Measurements from ENCODE around the gene PRAME.
"Not testable (repeated sequence)": the region's sequence is repeated elsewhere in the genome, so short reads cannot be mapped to it uniquely, and the experiment has no call there.

Gene PRAME

DNA sequence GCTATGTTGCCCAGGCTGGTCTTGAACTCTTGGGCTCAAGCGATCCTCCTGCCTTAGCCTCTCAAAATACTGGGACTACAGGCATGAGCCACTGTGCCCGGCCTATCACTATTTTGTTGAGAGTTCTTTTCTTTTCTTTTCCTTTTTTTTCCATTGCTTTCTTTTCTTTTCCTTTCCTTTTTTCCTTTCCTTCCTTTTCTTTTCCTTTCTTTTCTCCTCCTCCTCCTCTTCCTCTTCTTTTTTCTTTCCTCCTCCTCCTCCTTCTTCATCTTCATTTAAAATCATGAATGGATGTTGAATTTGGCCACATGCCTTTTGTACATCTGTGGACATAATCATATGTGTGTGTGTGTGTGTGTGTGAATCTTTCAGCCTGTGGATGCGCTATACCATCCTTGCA, 25.7 kb upstream of the PRAME start:
- Histone ChIP-seq H3K36me3 (ENCODE audit: control insufficient read depth in 2 of 2, insufficient read depth in 1 of 2, low read length in 2 of 2) (no peaks in the 10 kb centered on the region), H3K4me1 (ENCODE audit: control insufficient read depth, insufficient read depth, low read length) (no peaks in the 10 kb centered on the region), H3K27ac (ENCODE audit: extremely low read depth, low read depth, low read length) (no peak overlapping the region), H3K4me3 (ENCODE audit: low read depth, low read length) (no peak overlapping the region), H3K9me3 (ENCODE audit: control insufficient read depth, insufficient read depth, low read depth, low read length) (no peaks in the 10 kb centered on the region)
- ChIA-PET POLR2A (no interaction called here), CTCF (interaction anchor here (0.9 to 7.0 kb wide), 3 partner anchors 9 to 169 kb away, joined by 5 to 148 read pairs (median 46); no protein-coding TSS in a partner anchor)
- TF ChIP-seq ZFP69B (tag by site-specific recombination; IDR thresholded peaks at IDR 0.05) (no peak), ZNF366 (tag by site-specific recombination; conservative IDR thresholded peaks at IDR 0.05) (0 out of 2 replicates have a peak, but pooled peaks have one; percentile 25), PRDM1 (tag by site-specific recombination; IDR thresholded peaks at IDR 0.05) (peak; percentile 93)

DNA sequence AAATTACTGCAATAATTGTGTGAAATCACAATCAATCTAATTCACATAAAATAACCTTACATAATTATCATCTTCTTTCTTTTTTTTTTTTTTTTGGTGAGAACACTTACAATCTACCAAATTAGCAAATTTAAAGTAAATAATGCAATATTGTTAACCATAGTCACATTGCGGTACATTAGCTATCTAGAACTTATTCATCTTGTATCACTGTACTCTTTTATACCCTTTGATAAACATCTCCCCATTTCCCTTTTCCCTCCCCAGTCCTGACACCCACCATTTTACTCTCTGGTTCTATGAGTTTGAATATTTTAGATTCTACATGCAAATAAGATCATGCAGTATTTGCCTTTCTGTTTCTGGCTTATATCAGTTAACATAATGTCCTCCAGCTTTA, 24.0 kb upstream of the PRAME start:
- Histone ChIP-seq H3K4me1 (ENCODE audit: control insufficient read depth, insufficient read depth, low read length) (no peaks in the 10 kb centered on the region), H3K36me3 (ENCODE audit: control insufficient read depth in 2 of 2, insufficient read depth in 1 of 2, low read length in 2 of 2) (no peaks in the 10 kb centered on the region), H3K27ac (ENCODE audit: extremely low read depth, low read depth, low read length) (no peak overlapping the region), H3K4me3 (ENCODE audit: low read depth, low read length) (no peak overlapping the region), H3K9me3 (ENCODE audit: control insufficient read depth, insufficient read depth, low read depth, low read length) (no peaks in the 10 kb centered on the region)
- ChIA-PET POLR2A (no interaction called here), CTCF (interaction anchor here (0.6 to 2.7 kb wide), 13 partner anchors 8 to 301 kb away, joined by 3 to 12 read pairs (median 5); no protein-coding TSS in a partner anchor)
- TF ChIP-seq ZNF701 (tag by site-specific recombination; IDR thresholded peaks at IDR 0.05) (no peak), ZNF629 (tag by site-specific recombination; IDR thresholded peaks at IDR 0.05) (no peak), ZNF19 (tag by site-specific recombination; IDR thresholded peaks at IDR 0.05; ENCODE audit: low read depth) (no peak), REPIN1 (tag by site-specific recombination; IDR thresholded peaks at IDR 0.05; ENCODE audit: low read depth) (no peak), ZSCAN23 (tag by site-specific recombination; IDR thresholded peaks at IDR 0.05) (no peak), ZNF335 (tag by site-specific recombination; conservative IDR thresholded peaks at IDR 0.05) (no peak), ZNF132 (tag by site-specific recombination; IDR thresholded peaks at IDR 0.05; ENCODE audit: borderline replicate concordance) (no peak), SCRT1 (tag by site-specific recombination; IDR thresholded peaks at IDR 0.05; ENCODE audit: borderline replicate concordance) (no peak), KLF1 (tag by site-specific recombination; IDR thresholded peaks at IDR 0.05) (no peak), PRDM1 (tag by site-specific recombination; IDR thresholded peaks at IDR 0.05) (no peak), ZNF394 (tag by site-specific recombination; IDR thresholded peaks at IDR 0.05; ENCODE audit: borderline replicate concordance) (no peak), MZF1 (tag by site-specific recombination; IDR thresholded peaks at IDR 0.05; ENCODE audit: borderline replicate concordance) (no peak), ZNF548 (tag by site-specific recombination; IDR thresholded peaks at IDR 0.05) (no peak), ZNF621 (tag by site-specific recombination; IDR thresholded peaks at IDR 0.05) (no peak), KLF10 (tag by site-specific recombination; IDR thresholded peaks at IDR 0.05) (no peak), ZNF174 (tag by site-specific recombination; IDR thresholded peaks at IDR 0.05) (no peak), SP3 (tag by site-specific recombination; IDR thresholded peaks at IDR 0.05) (no peak)
- TF ChIP-seq, protein P1, sequence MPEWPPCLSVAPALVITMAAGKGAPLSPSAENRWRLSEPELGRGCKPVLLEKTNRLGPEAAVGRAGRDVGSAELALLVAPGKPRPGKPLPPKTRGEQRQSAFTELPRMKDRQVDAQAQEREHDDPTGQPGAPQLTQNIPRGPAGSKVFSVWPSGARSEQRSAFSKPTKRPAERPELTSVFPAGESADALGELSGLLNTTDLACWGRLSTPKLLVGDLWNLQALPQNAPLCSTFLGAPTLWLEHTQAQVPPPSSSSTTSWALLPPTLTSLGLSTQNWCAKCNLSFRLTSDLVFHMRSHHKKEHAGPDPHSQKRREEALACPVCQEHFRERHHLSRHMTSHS (tag by site-specific recombination; IDR thresholded peaks at IDR 0.05), result no peak
- TF ChIP-seq, protein P2, sequence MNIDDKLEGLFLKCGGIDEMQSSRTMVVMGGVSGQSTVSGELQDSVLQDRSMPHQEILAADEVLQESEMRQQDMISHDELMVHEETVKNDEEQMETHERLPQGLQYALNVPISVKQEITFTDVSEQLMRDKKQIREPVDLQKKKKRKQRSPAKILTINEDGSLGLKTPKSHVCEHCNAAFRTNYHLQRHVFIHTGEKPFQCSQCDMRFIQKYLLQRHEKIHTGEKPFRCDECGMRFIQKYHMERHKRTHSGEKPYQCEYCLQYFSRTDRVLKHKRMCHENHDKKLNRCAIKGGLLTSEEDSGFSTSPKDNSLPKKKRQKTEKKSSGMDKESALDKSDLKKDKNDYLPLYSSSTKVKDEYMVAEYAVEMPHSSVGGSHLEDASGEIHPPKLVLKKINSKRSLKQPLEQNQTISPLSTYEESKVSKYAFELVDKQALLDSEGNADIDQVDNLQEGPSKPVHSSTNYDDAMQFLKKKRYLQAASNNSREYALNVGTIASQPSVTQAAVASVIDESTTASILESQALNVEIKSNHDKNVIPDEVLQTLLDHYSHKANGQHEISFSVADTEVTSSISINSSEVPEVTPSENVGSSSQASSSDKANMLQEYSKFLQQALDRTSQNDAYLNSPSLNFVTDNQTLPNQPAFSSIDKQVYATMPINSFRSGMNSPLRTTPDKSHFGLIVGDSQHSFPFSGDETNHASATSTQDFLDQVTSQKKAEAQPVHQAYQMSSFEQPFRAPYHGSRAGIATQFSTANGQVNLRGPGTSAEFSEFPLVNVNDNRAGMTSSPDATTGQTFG (tag by site-specific recombination; IDR thresholded peaks at IDR 0.05; ENCODE audit: borderline replicate concordance), result no peak
- TF ChIP-seq, protein P3, sequence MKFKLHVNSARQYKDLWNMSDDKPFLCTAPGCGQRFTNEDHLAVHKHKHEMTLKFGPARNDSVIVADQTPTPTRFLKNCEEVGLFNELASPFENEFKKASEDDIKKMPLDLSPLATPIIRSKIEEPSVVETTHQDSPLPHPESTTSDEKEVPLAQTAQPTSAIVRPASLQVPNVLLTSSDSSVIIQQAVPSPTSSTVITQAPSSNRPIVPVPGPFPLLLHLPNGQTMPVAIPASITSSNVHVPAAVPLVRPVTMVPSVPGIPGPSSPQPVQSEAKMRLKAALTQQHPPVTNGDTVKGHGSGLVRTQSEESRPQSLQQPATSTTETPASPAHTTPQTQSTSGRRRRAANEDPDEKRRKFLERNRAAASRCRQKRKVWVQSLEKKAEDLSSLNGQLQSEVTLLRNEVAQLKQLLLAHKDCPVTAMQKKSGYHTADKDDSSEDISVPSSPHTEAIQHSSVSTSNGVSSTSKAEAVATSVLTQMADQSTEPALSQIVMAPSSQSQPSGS (tag by site-specific recombination; IDR thresholded peaks at IDR 0.05; ENCODE audit: low read depth), result no peak

DNA sequence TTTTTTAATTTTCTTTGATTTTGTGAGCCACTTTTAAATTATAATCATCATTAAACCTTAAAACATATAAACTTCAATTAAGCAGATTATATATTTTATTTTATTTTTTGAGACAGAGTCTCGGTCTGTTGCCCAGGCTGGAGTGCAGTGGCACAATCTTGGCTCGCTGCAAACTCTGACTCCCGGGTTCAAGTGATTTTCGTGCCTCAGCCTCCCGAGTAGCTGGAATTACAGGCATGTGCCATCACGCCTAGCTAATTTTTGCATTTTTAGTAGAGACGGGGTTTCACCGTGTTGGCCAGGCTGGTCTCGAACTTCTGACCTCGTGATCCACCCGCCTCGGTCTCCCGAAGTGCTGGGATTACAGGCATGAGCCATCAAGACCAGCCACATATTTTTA, 22.5 kb upstream of the PRAME start:
- POLR2A ChIA-PET; H3K27ac ChIP-seq (ENCODE audit: extremely low read depth, low read depth, low read length); H3K4me3 ChIP-seq (ENCODE audit: low read depth, low read length); H3K36me3 ChIP-seq (ENCODE audit: control insufficient read depth in 2 of 2, insufficient read depth in 1 of 2, low read length in 2 of 2); H3K4me1 ChIP-seq (ENCODE audit: control insufficient read depth, insufficient read depth, low read length); H3K9me3 ChIP-seq (ENCODE audit: control insufficient read depth, insufficient read depth, low read depth, low read length): not testable (repeated sequence)
- CTCF ChIA-PET, result interaction anchor here (0.5 to 2.7 kb wide), 8 partner anchors 10 to 783 kb away, joined by 3 to 12 read pairs (median 4); no protein-coding TSS in a partner anchor
